Measurements from ENCODE around the gene LRIT2.

DNA sequence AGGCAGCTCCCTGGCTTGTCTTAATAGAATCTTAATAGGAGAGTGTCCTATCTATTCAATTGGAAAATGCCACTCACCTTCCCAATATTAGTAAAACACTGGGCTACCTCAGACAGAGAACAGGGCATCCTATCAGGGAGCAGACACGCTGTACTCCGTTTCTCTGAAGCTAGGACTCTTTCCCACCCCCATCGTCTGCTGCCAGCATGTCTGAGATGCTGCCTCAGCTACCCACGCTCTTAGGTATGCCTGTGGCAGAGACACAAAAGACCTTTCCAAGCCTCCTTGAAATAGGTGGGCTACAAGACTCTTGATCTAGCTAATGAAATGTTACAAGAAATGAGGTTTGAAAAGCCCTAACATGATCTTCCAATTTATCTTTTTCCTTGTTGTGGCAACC lies 2.5 kb upstream of the LRIT2 start:
- TF ChIP-seq, protein P1, sequence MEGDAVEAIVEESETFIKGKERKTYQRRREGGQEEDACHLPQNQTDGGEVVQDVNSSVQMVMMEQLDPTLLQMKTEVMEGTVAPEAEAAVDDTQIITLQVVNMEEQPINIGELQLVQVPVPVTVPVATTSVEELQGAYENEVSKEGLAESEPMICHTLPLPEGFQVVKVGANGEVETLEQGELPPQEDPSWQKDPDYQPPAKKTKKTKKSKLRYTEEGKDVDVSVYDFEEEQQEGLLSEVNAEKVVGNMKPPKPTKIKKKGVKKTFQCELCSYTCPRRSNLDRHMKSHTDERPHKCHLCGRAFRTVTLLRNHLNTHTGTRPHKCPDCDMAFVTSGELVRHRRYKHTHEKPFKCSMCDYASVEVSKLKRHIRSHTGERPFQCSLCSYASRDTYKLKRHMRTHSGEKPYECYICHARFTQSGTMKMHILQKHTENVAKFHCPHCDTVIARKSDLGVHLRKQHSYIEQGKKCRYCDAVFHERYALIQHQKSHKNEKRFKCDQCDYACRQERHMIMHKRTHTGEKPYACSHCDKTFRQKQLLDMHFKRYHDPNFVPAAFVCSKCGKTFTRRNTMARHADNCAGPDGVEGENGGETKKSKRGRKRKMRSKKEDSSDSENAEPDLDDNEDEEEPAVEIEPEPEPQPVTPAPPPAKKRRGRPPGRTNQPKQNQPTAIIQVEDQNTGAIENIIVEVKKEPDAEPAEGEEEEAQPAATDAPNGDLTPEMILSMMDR (IDR thresholded peaks at IDR 0.05 in 4 of 5, conservative IDR thresholded peaks at IDR 0.05 in 1 of 5): no peak
- no peak for TF ChIP-seq POLR2A (IDR thresholded peaks at IDR 0.05)
